Fibroblast of lung (primary cell): Measurements from ENCODE around the gene MFSD6L. TPM values are rescaled to one million over a fixed set of nuclear protein-coding genes. Genes with fewer than 3 reads are reported as not detected.

Experiments
- DNase-seq, 2 donors: peaks; one replicate each; pipeline versions ENCODE4 v3.0.0 to v3.0.0-alpha.2; 2010; ENCODE audit warnings: low read depth in 2 of 2
- H2AFZ ChIP-seq: 2 replicates; pipeline ENCODE4 v1.5.1; 2012; ENCODE audit warnings: low read length, control low read depth, inconsistent platforms
- H3K27ac ChIP-seq: 2 replicates; pipeline ENCODE4 v1.5.1; 2011; ENCODE audit warnings: low read length, control low read depth; ENCODE audit not compliant: insufficient read depth
- H3K27me3 ChIP-seq: 2 replicates; pipeline ENCODE4 v1.5.1; 2011; ENCODE audit warnings: mild to moderate bottlenecking, low read length; ENCODE audit not compliant: control insufficient read depth, insufficient read depth
- H3K36me3 ChIP-seq: 2 replicates; pipeline ENCODE4 v1.5.1; 2011; ENCODE audit warnings: low read length; ENCODE audit not compliant: control insufficient read depth, insufficient read depth
- H3K4me1 ChIP-seq: 2 replicates; pipeline ENCODE4 v1.5.1; 2011; ENCODE audit warnings: low read length; ENCODE audit not compliant: control insufficient read depth, insufficient read depth; ENCODE audit errors: extremely low read depth
- H3K4me2 ChIP-seq: 2 replicates; pipeline ENCODE4 v1.5.1; 2011; ENCODE audit warnings: low read length, control low read depth; ENCODE audit not compliant: insufficient read depth; ENCODE audit errors: extremely low read depth
- H3K4me3 ChIP-seq, 4 experiments: fragments of 200-600 bp in 1 of 4; sonication (generic) in 1 of 4; replicated peaks in 1 of 4; 2 replicates each; pipeline ENCODE4 v1.5.1; 2011 to 2016; ENCODE audit warnings: low read length in 4 of 4, low read depth in 3 of 4, mild to moderate bottlenecking in 3 of 4, control low read depth in 2 of 4, inconsistent platforms in 1 of 4, mixed read lengths in 1 of 4; ENCODE audit not compliant: insufficient read depth in 1 of 4; ENCODE audit errors: control extremely low read depth in 1 of 4
- H3K79me2 ChIP-seq: 2 replicates; pipeline ENCODE4 v1.5.1; 2012; ENCODE audit warnings: mild to moderate bottlenecking, low read length, inconsistent platforms; ENCODE audit not compliant: control insufficient read depth, insufficient read depth
- H3K9ac ChIP-seq: 2 replicates; pipeline ENCODE4 v1.5.1; 2011; ENCODE audit warnings: mild to moderate bottlenecking, low read length, control low read depth; ENCODE audit not compliant: insufficient read depth
- H3K9me3 ChIP-seq: 2 replicates; pipeline ENCODE4 v1.5.1; 2012; ENCODE audit warnings: low read depth, low read length; ENCODE audit not compliant: control insufficient read depth, insufficient read depth
- H4K20me1 ChIP-seq: 2 replicates; pipeline ENCODE4 v1.5.1; 2011; ENCODE audit warnings: low read length; ENCODE audit not compliant: control insufficient read depth, insufficient read depth; ENCODE audit errors: extremely low read depth
- CTCF ChIP-seq, 2 donors: IDR thresholded peaks in 1 of 2; conservative IDR thresholded peaks in 1 of 2; 1 replicate in 1 of 2; 2 replicates in 1 of 2; pipeline ENCODE4 v1.5.1; 2011 to 2012; ENCODE audit warnings: low read length in 2 of 2, control low read depth in 1 of 2, inconsistent platforms in 1 of 2, low read depth in 1 of 2, mild to moderate bottlenecking in 1 of 2
- EZH2 ChIP-seq: IDR thresholded peaks from 2 replicates; pipeline ENCODE4 v1.5.1; 2012; ENCODE audit warnings: low read length, control low read depth, mild to moderate bottlenecking; ENCODE audit errors: missing control alignments
- polyA plus RNA-seq, 2 donors: library from polyadenylated mRNA; depleted of rRNA in 1 of 2; stranded (reverse) in 1 of 2; unstranded in 1 of 2; fragments of >200 nt; gene quantifications; 2 replicates each; pipeline ENCODE4 v1.2.1, GENCODE V29; 2011 to 2012; ENCODE audit warnings: missing spikeins in 1 of 2
- total RNA-seq: library from RNA; depleted of rRNA; stranded (reverse); fragments of >200 nt; gene quantifications from 2 replicates; pipeline ENCODE4 v1.2.1, GENCODE V29; 2014

The MFSD6L gene
- total and polyA plus RNA-seq, 2 donors (not counting 1 experiment from before 2014, with no cell fraction given): not detected

DNA sequence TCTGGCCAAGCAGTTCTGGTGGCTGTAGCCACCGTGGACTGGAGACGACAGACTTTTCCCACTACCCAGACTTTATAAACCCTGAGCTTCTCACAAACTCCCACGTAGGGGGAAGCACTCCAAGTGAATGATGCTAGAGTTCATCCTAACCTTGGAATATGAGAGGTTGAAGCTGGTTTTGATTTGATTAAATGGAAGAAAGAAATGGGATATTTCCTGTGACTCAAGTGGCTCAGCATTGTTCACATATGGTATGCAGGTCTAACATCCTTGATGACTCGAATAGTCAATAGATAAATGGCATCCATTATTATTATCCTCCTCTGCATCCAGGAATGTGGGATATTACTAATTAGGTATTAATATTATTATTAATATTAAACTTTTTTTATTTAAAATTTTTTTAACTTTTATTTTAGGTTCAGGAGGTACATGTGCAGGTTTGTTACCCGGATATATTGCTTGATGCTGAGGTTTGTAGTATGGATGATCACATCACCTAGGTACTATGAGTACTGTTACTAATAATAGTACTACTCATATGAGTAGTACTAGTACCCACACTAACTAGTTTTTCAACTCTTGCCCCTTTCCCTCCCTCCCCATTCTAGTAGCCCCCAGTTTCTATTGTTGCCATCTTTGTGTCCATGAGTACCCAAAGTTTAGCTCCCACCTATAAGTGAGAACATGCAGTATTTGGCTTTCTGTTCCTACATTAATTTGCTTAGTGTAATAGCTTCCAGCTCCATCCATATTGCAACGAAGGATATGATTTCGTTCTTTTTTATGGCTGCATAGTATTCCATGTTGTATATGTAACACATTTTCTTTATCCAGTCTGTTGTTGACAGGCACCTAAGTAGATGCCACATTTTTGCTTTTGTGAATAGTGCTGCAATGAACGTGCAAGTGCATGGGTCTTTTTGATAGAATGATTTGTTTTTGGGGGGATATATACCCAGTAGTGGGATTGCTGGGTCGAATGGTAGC is 45.4 kb upstream of the MFSD6L start:
- H3K4me1 ChIP-seq: no peaks in the 10 kb centered on the region
- H3K79me2 ChIP-seq: no peaks in the 10 kb centered on the region
- H3K4me2 ChIP-seq: no peak overlapping the region
- no peak overlapping the region for H2AFZ ChIP-seq
- H3K9ac ChIP-seq: no peak overlapping the region
- DNase-seq: no peak
- TF ChIP-seq CTCF (conservative IDR thresholded peaks at IDR 0.05 in 1 of 2, IDR thresholded peaks at IDR 0.05 in 1 of 2; ENCODE audit: low read depth in 1 of 2, low read length in 2 of 2) (no peak), EZH2 (no peak)
- no peak overlapping the region for H3K4me3 ChIP-seq
- H3K9me3 ChIP-seq: no peaks in the 10 kb centered on the region
- no peaks in the 10 kb centered on the region for H3K36me3 ChIP-seq
- no peaks in the 10 kb centered on the region for H3K27me3 ChIP-seq
- H4K20me1 ChIP-seq: no peaks in the 10 kb centered on the region
- H3K27ac ChIP-seq: no peak overlapping the region

DNA sequence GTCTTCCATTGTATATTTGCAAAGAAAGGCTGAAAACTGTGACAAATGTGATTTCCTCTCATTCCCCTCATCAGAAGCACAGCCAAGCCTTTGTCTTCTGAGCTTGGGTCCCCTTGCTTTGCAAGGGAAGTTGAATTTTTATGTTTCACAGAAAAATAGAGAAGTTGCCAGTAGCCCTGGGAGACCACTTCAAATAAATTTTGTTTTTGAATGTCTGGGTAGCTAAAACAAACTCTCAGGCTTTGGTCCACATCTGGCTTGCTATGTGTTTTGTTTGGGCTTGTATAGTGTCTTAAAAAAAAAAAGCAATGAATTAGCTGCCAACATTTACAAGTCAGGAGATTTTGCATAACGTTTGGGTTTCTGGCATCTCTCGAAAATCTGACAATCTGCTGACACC is 44.2 kb upstream of the MFSD6L start:
- Histone ChIP-seq H3K9ac (no peak overlapping the region), H3K79me2 (no peaks in the 10 kb centered on the region), H2AFZ (no peak overlapping the region), H3K36me3 (no peaks in the 10 kb centered on the region), H3K9me3 (no peaks in the 10 kb centered on the region), H3K4me3 (no peak overlapping the region), H3K27ac (no peak overlapping the region), H4K20me1 (no peaks in the 10 kb centered on the region), H3K4me1 (no peaks in the 10 kb centered on the region), H3K27me3 (no peaks in the 10 kb centered on the region), H3K4me2 (no peak overlapping the region)
- TF ChIP-seq EZH2: no peak
- no peak for TF ChIP-seq CTCF (conservative IDR thresholded peaks at IDR 0.05 in 1 of 2, IDR thresholded peaks at IDR 0.05 in 1 of 2; ENCODE audit: low read depth in 1 of 2, low read length in 2 of 2)
- no peak for DNase-seq

GRCh38 chr17:8841844-8842243 is 42.7 kb upstream of the MFSD6L start:
- H3K79me2 ChIP-seq: no peaks in the 10 kb centered on the region
- H3K27me3 ChIP-seq: no peaks in the 10 kb centered on the region
- TF ChIP-seq CTCF (conservative IDR thresholded peaks at IDR 0.05 in 1 of 2, IDR thresholded peaks at IDR 0.05 in 1 of 2; ENCODE audit: low read depth in 1 of 2, low read length in 2 of 2) (no peak), EZH2 (no peak)
- no peak overlapping the region for H3K27ac ChIP-seq
- H3K9me3 ChIP-seq: no peaks in the 10 kb centered on the region
- no peak overlapping the region for H3K9ac ChIP-seq
- DNase-seq: no peak
- no peaks in the 10 kb centered on the region for H4K20me1 ChIP-seq
- no peak overlapping the region for H3K4me3 ChIP-seq
- no peaks in the 10 kb centered on the region for H3K36me3 ChIP-seq
- H3K4me2 ChIP-seq: no peak overlapping the region
- H3K4me1 ChIP-seq: no peaks in the 10 kb centered on the region
- no peak overlapping the region for H2AFZ ChIP-seq
